ENCODE data around the gene HHAT.

GRCh38 chr1:210588946-210589345 is 260.2 kb downstream of the HHAT start:
- TF ChIP-seq EZH2 (IDR thresholded peaks at IDR 0.05; ENCODE audit: borderline replicate concordance, insufficient read depth, low read length, poor library complexity, severe bottlenecking) (no peak), CTCF (IDR thresholded peaks at IDR 0.05; ENCODE audit: poor library complexity, severe bottlenecking) (no peak), EP300 (conservative IDR thresholded peaks at IDR 0.05; ENCODE audit: poor library complexity, severe bottlenecking) (no peak)
